Sigmoid colon (tissue), 7 donors: ENCODE results near the gene BZW1. TPM values are rescaled to one million over a fixed set of nuclear protein-coding genes. Genes with fewer than 3 reads are reported as not detected.

ENCODE experiments used
- DNase-seq: peaks from one replicate; pipeline ENCODE4 v3.0.0-alpha.2; 2019
- H3K27ac ChIP-seq, 4 donors: fragments of 200-600 bp; sonication (generic); one replicate each; pipeline ENCODE4 v1.5.1; 2016 to 2019; ENCODE audit warnings: mild to moderate bottlenecking in 1 of 4
- H3K27me3 ChIP-seq, 3 donors: fragments of 200-600 bp; sonication (generic); one replicate each; pipeline ENCODE4 v1.5.1; 2019; ENCODE audit warnings: mild to moderate bottlenecking in 1 of 3
- H3K36me3 ChIP-seq, 4 donors: fragments of 200-600 bp; sonication (generic); one replicate each; pipeline ENCODE4 v1.5.1; 2016 to 2019
- H3K4me1 ChIP-seq, 4 donors: fragments of 200-600 bp; sonication (generic); one replicate each; pipeline ENCODE4 v1.5.1; 2017 to 2019
- H3K4me3 ChIP-seq, 4 donors: fragments of 200-600 bp; sonication (generic); one replicate each; pipeline ENCODE4 v1.5.1; 2017 to 2019; ENCODE audit warnings: mild to moderate bottlenecking in 2 of 4, moderate library complexity in 1 of 4
- H3K9me3 ChIP-seq, 4 donors: fragments of 200-600 bp in 3 of 4; sonication (generic) in 3 of 4; one replicate each; pipeline versions ENCODE4 v1.5.1 to v1.6.1; 2013 to 2019
- EP300 ChIP-seq, 4 donors: sonication (generic); formaldehyde crosslinking; IDR thresholded peaks; one replicate each; pipeline ENCODE4 v1.6.1; 2017; ENCODE audit warnings: antibody characterized with exemption in 4 of 4
- POLR2A ChIP-seq, 2 donors: fragments of 450-650 bp; IDR thresholded peaks; one replicate each; pipeline ENCODE4 v1.6.1; 2016; ENCODE audit warnings: antibody characterized with exemption in 2 of 2, mild to moderate bottlenecking in 2 of 2, moderate library complexity in 2 of 2
- POLR2AphosphoS5 ChIP-seq, 4 donors: sonication (generic); formaldehyde crosslinking; IDR thresholded peaks; one replicate each; pipeline ENCODE4 v1.6.1; 2017; ENCODE audit warnings: antibody characterized with exemption in 4 of 4
- WGBS, 2 donors: extraction: QIAGEN DNeasy Blood & Tissue Kit; methylation state at CpG; one replicate each; pipeline ENCODE4 v1.1.7; 2013; 5-methylcytosine and 5-hydroxymethylcytosine counted together
- intact Hi-C: fragments of 100-400 bp; cut with DNase I; formaldehyde crosslinking; loops from one replicate; pipeline ENCODE4 v1.15.1; 2023
- polyA plus RNA-seq, 3 donors: library from polyadenylated mRNA; stranded (reverse); fragments of 200-250 nt; gene quantifications; one replicate each; pipeline ENCODE4 v1.2.3, GENCODE V29; 2013
- total RNA-seq, 4 donors: library from RNA; depleted of rRNA; stranded (reverse); fragments of >200 nt; gene quantifications; one replicate each; pipeline ENCODE4 v1.1.0, GENCODE V29; 2016
- TF ChIP-seq, protein P1 (sequence below), 4 experiments: fragments of 450-650 bp in 3 of 4; fragments of 200-600 bp in 1 of 4; IDR thresholded peaks; one replicate each; pipeline ENCODE4 v1.5.1; 2016 to 2019; ENCODE audit warnings: antibody characterized with exemption in 4 of 4, mild to moderate bottlenecking in 3 of 4, moderate library complexity in 2 of 4
- donor health status: healthy with polysubstance abuse.
- donor health status: Bipolar disorder and iron deficiency.
- donor health status: healthy.

Gene BZW1
- total and polyA plus RNA-seq, 7 donors = 77.9 to 158 (median 111) TPM

DNA sequence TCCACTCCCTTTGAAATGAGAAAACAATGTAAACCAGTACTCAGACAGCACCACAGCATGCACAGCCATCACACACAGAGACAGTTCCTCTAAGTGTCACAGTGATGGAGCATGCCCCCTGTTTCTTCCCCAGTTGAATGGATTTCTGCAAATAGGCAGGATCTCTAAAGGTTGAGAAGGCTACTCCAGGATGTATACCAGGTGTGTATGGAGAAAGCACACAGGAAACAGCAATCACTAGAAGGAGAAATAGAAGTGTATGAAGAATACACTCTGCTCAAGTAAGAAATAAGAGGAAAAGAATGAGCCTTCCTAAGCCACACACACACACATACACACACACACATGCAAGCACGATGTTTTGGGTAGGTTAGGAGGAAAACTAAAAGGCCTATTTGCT, 38.6 kb upstream of the BZW1 start:
- 91% methylated on average over 1 of the region's 1 CpG for WGBS, 2 donors
- no peak for DNase-seq
- no peak overlapping the region for H3K4me3 ChIP-seq
- TF ChIP-seq EP300 (IDR thresholded peaks at IDR 0.05) (no peak), POLR2AphosphoS5 (IDR thresholded peaks at IDR 0.05) (no peak), POLR2A (IDR thresholded peaks at IDR 0.05) (no peak)
- TF ChIP-seq, protein P1, sequence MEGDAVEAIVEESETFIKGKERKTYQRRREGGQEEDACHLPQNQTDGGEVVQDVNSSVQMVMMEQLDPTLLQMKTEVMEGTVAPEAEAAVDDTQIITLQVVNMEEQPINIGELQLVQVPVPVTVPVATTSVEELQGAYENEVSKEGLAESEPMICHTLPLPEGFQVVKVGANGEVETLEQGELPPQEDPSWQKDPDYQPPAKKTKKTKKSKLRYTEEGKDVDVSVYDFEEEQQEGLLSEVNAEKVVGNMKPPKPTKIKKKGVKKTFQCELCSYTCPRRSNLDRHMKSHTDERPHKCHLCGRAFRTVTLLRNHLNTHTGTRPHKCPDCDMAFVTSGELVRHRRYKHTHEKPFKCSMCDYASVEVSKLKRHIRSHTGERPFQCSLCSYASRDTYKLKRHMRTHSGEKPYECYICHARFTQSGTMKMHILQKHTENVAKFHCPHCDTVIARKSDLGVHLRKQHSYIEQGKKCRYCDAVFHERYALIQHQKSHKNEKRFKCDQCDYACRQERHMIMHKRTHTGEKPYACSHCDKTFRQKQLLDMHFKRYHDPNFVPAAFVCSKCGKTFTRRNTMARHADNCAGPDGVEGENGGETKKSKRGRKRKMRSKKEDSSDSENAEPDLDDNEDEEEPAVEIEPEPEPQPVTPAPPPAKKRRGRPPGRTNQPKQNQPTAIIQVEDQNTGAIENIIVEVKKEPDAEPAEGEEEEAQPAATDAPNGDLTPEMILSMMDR (IDR thresholded peaks at IDR 0.05) = no peak
- no peaks in the 10 kb centered on the region for H3K9me3 ChIP-seq
- no peaks in the 10 kb centered on the region for H3K4me1 ChIP-seq
- H3K27me3 ChIP-seq = no peaks in the 10 kb centered on the region
- no peak overlapping the region for H3K27ac ChIP-seq
- intact Hi-C loops = no loop called here
- no peaks in the 10 kb centered on the region for H3K36me3 ChIP-seq

DNA sequence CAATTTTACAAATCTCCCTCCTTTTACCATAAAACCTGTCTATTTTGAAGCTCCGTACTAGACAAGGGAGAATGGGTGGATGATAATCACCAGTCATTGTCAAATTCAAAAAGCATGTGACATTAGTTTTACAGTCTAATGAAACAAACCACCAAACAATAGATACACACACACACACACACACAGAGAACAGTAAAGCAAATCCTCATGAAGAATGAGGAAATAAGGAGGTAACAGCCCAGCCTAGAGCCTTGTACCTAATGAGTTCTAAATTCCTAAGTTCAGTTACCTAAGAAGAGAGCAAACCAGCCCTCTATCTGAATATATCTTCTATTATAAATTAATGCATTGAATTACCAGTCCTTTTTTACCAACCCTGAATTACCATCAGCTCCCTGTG, 36.8 kb upstream of the BZW1 start:
- TF ChIP-seq EP300 (IDR thresholded peaks at IDR 0.05) (no peak), POLR2A (IDR thresholded peaks at IDR 0.05) (no peak), POLR2AphosphoS5 (IDR thresholded peaks at IDR 0.05) (no peak)
- WGBS, 2 donors = 94 to 96% methylated on average over 1 of the region's 1 CpG
- Histone ChIP-seq H3K36me3 (no peaks in the 10 kb centered on the region), H3K9me3 (no peaks in the 10 kb centered on the region), H3K4me3 (no peak overlapping the region), H3K27ac (no peak overlapping the region), H3K27me3 (no peaks in the 10 kb centered on the region), H3K4me1 (no peaks in the 10 kb centered on the region)
- no peak for DNase-seq
- intact Hi-C loops = no loop called here

DNA sequence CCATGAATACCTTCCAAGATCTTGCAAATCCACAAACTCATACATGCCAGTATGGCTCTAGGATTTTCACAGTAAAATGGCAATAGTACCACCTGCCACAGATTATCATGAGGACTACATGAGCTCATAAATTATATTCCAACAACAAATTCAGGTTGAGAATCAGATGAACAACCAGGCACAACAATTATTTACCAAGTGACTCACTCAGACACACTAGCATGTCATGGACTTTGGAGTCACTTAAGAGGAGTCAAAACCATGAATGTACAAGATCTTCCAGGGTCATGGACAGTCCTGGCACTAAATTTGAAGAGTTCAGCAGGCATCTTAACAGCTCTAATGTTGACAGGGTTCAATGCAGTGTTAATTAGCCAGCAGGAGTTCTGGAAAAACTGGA, 34.4 kb upstream of the BZW1 start:
- Histone ChIP-seq H3K4me3 (no peak overlapping the region), H3K36me3 (no peaks in the 10 kb centered on the region), H3K4me1 (no peaks in the 10 kb centered on the region), H3K9me3 (no peaks in the 10 kb centered on the region), H3K27ac (no peak overlapping the region), H3K27me3 (no peaks in the 10 kb centered on the region)
- intact Hi-C loops = no loop called here
- DNase-seq = no peak
- TF ChIP-seq POLR2A (IDR thresholded peaks at IDR 0.05) = no peak
- no peak for TF ChIP-seq EP300 (IDR thresholded peaks at IDR 0.05)
- TF ChIP-seq, protein P1 (IDR thresholded peaks at IDR 0.05) = no peak
- no peak for TF ChIP-seq POLR2AphosphoS5 (IDR thresholded peaks at IDR 0.05)

DNA sequence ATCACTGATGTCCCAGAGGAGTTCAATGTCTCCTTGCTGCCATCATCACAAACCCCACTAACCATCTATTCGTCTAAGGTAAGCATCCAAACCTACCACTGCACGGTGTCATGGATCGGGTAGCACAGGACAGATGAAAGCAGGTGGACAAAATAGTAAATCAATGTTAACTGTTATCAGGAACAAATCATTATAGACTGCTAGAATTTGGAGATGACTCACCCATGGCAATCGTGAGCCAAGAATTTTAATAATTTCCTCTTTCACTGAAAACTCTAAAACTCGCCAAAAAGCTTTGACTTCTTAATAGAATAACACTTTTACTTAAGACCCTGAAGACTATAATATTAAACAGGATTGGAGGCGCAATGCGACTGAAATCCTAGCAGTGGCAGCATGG, 33.7 kb upstream of the BZW1 start:
- Histone ChIP-seq H3K36me3 (no peaks in the 10 kb centered on the region), H3K27me3 (no peaks in the 10 kb centered on the region), H3K4me1 (no peaks in the 10 kb centered on the region), H3K27ac (no peak overlapping the region), H3K4me3 (no peak overlapping the region), H3K9me3 (no peaks in the 10 kb centered on the region)
- 70 to 73% methylated on average over 7 of the region's 7 CpGs for WGBS, 2 donors
- no peak for TF ChIP-seq EP300 (IDR thresholded peaks at IDR 0.05)
- TF ChIP-seq, protein P1 (IDR thresholded peaks at IDR 0.05) = no peak
- no peak for TF ChIP-seq POLR2AphosphoS5 (IDR thresholded peaks at IDR 0.05)
- TF ChIP-seq POLR2A (IDR thresholded peaks at IDR 0.05) = no peak
- intact Hi-C loops = no loop called here
- no peak for DNase-seq

DNA sequence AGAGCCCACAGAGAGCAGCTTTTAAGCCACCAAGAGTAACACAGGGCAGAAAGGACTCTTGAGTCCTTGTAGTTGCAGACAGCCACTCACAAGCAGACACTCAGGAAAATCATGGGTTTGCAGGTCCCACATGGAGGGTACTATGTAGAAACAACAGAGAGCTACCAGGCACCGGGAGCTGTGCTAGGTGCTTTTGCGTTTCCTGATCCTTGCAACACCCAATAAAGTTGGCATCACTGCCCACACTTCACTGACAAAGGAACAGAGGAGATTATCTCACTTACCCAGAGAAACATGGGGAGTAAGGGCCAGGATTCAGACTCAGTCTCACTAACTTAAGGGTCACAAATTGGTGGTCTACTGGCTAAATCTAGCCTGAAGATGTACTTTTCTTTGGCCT, 32.5 kb upstream of the BZW1 start:
- Histone ChIP-seq H3K4me1 (no peaks in the 10 kb centered on the region), H3K27me3 (no peaks in the 10 kb centered on the region), H3K9me3 (no peaks in the 10 kb centered on the region), H3K4me3 (no peak overlapping the region), H3K36me3 (no peaks in the 10 kb centered on the region), H3K27ac (no peak overlapping the region)
- intact Hi-C loops = no loop called here
- TF ChIP-seq, protein P1 (IDR thresholded peaks at IDR 0.05) = no peak
- no peak for TF ChIP-seq EP300 (IDR thresholded peaks at IDR 0.05)
- TF ChIP-seq POLR2AphosphoS5 (IDR thresholded peaks at IDR 0.05) = no peak
- TF ChIP-seq POLR2A (IDR thresholded peaks at IDR 0.05) = no peak
- WGBS, 2 donors = 86 to 91% methylated on average over 2 of the region's 2 CpGs
- DNase-seq = no peak
